RCC 7860 (cell line): ENCODE results near the gene PTER.

Source experiments
- DNase-seq: peaks from one replicate; pipeline ENCODE4 v3.0.0-alpha.2; 2015; ENCODE audit warnings: low spot score
- FAIRE-seq: peaks from 2 replicates; lab custom pipeline; 2012; peaks lifted over from hg19 to GRCh38; lab: Jason Lieb, UNC

PTER gene, protein sequence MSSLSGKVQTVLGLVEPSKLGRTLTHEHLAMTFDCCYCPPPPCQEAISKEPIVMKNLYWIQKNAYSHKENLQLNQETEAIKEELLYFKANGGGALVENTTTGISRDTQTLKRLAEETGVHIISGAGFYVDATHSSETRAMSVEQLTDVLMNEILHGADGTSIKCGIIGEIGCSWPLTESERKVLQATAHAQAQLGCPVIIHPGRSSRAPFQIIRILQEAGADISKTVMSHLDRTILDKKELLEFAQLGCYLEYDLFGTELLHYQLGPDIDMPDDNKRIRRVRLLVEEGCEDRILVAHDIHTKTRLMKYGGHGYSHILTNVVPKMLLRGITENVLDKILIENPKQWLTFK

DNA sequence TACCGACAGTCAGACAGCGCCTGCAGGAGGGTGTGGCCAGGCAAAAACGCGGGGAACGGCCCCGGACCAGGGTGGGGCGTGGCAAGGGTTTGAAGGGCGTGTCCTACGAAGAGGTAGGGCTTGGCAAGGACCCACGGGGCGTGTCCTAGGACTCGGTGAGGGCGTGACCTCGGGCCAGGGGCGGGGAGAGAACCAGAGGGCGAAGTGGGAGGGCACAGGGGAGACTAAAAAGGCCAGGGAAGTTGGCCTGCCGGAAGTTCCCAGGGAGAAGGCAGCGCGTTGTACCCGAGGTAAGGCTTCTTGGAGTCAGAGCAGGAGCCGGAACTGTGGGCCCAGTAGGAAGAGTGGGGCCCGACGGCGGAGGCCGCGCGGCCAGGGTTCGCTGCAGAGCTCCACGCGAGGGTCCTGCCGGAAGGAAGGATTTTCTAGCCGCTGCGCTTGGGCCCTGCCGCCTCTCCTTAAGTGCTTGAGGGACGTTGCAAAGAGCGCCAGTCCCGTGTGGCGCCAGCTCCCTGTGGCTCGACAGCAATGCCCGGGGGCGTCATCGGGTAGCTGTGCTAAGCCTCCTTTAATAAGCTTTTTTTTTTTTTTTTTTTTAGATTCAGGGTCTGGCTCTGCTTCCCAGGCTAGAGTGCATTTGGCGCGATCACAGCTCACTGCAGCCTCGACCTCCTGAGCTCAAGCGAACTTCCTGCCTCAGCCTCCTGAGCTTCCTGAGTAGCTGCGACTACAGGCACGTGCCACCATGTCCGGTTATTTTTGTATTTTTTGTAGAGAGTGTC, at the start of gene PTER:
Gene PTER (plus strand): TSS at position 253 of the 782 bp plus-strand sequence. CDS start 47,375 bp downstream, outside the sequence.
- DNase-seq (peak; percentile 91), FAIRE-seq (peak; percentile 93)

DNA sequence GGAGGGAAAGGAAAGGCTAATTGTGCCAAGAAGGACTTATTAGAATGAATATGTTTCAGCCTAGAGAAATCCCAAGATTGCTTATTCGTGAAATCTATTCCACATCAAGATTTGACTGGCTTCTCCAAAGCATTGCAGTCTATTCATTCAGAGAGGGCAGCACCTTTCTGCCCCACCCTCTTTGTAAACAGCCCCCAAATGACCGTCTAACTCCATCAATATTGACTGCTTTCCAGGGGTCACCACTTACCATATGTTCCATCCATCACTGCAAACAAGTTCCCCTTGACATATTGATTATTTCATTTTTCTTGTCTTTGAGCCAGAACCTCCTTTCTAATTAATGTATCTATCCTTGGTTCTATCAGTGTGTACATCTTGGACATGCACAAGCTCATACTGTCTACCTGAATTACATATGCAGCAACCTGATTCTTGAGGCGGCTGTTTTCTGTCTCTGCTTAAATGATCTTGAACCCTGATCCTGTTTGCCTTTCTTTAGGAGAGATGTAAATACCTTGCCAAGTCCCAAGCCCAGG, 44.2 kb upstream of the PTER start:
- no peak for FAIRE-seq
- DNase-seq: no peak

DNA sequence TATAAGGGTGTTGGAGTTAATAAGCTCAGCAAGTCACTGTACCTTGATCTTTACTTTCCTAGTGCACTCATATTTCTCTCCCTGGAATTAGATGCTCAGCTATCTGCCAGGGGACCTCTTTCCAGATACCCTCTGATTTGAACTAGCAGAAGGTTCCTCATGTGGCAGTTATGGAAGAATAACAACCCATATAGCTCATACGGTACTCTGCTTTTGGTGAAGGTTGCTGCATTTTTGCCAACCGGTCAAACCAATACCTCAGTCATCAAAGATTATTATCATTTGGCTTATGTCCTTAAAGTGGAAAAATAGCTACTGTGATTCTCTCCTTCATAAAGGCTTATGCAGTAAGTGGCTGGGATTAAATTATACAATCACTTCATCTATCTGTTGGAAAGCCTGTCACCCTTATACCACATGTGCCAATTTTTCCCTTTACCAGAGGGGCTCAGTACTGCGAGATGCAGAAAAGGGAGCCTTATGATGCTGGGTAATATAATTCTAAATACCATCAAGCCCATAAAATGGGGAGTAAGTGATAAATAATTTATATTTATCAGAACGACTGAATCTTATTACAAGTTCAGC, 43.4 kb upstream of the PTER start:
- DNase-seq (no peak), FAIRE-seq (no peak)

DNA sequence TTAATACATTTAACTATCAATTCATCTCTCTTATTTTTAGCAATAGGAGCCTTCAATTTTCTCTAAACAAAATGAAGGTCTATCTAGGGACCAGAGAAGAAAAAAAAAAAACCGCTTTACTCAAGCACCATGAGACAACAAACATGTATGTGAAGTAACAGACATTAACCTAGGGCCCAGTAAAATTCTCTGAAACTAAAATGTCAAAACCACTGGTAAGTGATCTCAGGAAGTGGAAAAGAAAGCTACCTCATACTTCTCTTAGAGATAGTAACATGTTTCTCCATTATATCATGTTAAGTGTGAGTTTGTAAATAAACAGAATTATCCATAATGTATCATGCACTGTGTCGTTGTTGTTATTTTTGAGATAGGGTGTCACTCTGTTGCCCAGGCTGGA, 35.4 kb upstream of the PTER start:
- FAIRE-seq: no peak
- no peak for DNase-seq

DNA sequence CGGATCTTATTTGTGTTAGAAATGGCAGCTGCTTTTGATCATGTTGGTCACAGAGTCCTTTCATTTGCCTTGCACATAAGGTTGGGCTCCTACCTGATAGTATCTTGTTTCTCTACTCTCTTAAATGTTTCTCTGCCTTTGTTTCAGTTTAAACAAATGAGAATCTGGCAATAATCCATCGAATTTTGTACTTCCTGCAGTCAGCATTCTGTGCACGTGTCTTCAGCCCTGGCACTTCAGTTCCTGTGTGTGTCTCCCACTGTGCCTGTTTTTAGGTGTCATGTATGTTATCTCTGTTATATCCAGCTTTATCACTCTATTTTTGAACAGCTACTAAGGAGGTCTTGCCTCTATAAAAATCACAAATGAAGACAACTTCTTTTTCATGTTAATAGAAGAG, 28.4 kb upstream of the PTER start:
- no peak for FAIRE-seq
- no peak for DNase-seq

DNA sequence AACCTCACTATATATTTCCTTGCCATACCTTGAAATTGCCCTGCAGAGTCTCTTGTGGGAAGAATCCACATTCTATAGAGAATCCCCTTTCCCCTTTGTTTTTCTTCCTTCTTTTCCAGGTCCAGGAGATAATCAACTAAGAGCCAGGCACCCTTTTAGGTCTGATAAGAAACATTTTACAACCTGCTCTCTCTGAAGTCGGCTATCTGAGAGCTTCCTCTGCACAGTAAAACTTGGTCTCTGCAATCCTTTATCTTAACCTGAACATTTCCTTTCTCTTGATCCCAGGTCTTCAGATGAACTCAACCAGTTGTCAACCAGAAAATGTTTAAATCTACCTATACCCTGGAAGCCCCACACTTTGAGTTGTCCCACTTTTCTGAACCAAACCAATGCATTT, 19.5 kb upstream of the PTER start:
- no peak for FAIRE-seq

DNA sequence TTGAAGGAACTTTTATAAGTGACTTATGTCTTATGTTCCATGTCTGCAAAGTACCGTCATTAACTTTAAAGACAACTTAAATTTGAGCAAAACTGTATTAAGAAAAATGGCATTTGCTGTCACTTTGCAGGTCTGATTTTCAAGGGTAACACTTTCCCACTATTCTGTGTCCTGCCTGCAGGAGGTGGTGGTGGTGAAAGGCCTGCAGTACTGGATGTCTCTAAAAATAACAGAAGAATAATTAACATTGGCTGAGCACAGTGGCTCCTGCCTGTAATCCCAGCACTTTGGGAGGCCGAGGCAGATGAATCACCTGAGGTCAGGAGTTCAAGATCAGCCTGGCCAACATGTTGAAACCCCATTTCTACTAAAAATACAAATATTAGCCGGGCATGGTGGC, 13.2 kb upstream of the PTER start:
- FAIRE-seq (no peak), DNase-seq (no peak)

More for the DNA sequence above, 19.5 kb upstream of the PTER start:
- no peak for DNase-seq

DNA sequence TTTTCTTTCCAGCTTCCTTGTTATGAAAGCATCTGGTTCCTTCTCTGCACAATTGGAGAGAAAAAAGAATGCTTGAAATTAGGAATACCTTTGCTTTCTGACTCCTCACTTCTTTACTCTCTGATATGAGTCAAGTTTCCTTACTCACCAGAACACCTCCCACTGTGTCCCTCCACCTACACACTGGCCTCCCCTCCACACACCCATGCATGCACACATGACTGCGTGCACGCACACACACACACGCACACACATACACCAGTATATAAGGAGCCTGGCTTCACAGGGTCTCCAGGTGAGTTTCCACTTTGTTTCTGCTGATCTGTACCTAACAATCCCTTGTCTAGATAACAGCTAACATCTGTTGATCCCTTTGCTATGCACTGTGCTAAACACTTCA, 11.4 kb upstream of the PTER start:
- DNase-seq (no peak), FAIRE-seq (no peak)

DNA sequence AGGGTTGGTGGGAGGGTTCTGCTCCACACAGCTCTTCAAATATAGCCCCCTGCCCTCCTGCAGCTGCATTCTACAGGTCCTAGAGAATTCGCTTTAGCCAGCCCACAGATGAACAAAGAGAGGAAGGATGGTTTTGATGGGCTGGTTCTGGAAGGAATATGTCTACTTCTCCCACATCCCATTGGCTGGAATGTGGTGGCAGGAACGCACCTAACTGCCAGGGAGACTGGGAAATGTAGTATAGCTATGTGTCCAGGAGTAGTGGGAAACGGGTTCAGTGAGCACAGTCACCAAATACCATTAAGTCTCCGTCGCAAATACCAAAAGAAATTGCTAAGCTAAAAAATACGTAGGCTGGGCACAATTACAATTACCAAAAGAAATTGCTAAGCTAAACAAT, 7.3 kb upstream of the PTER start:
- DNase-seq: no peak

DNA sequence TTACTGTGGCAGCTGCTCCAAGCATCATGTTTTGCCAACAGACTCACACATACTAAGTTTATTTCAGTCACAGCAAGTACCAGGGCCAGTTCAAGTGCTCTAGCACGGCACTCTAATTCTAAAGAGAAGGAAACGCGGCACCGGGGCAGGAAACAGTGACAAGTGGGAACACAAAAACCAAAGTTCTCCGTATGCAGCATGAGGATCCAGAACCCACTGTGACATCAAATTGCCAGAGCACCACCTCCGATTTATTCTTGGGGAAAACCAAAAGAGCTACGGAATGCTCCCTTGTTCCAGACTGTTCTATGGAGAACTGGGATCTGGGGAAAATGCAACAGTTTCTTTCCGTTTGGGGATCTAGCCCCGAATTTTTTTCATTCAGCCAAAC, 448 bp upstream of the PTER start:
- FAIRE-seq (no peak), DNase-seq (no peak)

More for the DNA sequence above, 7.3 kb upstream of the PTER start:
- no peak for FAIRE-seq

DNA sequence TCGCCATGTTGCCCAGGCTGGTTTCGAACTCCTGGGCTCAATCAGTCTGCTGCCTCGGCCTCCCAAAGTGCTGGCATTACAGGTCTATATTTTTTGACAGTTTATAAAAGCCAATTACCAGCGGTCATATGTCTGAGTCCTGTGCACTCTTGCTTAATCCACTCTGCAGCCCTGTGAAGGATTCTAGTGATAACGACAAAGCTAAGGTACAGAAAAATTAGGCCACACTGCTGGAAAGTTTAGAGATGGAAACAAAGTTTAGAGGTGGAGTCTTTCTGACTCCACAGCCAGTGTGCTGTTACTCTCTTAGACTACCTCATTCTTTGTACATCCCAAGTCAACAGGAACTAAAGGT, 707 bp downstream of the PTER start:
- FAIRE-seq: no peak
- DNase-seq: no peak

DNA sequence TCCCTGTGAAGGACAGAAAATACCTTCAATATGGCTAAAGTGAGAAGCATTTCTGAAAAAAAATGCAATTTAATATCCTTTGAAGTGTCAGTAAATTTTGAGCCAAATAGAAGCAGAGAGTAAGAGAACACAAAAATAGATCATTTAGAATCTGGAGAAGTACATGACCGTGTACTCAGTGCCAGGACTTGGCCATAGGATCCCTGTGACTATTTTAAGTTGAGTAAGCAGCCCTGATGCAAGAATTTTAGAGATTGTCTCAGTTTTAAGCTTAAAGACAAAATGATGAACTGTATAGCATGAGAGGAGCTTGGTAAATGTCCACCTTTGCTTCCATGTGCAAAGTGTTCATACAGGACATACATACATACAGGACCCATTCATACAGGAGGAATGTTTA, 2.5 kb downstream of the PTER start:
- FAIRE-seq: no peak
- no peak for DNase-seq

DNA sequence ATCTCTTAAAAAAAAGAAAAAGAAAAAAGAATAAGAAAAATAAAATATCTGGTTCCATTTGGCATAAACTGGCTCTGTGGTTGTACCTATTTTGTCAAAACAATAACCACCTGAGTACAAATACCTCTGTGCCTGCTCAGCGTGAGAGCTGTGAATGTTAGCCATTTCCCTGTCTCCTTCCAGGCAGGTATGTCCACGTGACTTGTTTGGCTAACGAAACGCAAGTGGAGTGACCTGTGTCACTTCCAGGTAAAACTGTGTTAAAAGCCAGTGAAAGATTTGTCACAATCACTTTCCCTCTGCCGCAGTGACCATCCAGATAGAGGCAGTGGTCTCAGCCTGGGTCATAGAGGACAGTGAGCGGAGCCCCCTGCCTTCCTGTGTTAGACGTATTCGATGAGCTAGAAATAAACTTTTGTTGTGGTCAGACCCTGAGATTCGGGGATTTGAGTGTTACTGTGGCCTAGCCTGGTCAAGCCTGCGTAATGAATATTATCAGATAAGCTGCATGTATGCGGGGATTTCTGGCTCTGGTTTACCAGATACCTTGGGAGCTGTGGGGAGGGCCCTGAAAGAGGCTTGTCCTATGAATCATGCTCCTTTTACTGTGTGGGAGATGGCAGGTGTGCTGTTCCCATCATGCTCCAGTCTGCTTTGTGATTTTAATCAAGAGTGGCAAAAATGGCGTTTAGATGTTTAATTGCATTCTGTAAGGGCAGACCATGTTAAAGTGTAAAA, 3.8 kb downstream of the PTER start:
- DNase-seq: peak; percentile 49
- FAIRE-seq: peak; percentile 4

DNA sequence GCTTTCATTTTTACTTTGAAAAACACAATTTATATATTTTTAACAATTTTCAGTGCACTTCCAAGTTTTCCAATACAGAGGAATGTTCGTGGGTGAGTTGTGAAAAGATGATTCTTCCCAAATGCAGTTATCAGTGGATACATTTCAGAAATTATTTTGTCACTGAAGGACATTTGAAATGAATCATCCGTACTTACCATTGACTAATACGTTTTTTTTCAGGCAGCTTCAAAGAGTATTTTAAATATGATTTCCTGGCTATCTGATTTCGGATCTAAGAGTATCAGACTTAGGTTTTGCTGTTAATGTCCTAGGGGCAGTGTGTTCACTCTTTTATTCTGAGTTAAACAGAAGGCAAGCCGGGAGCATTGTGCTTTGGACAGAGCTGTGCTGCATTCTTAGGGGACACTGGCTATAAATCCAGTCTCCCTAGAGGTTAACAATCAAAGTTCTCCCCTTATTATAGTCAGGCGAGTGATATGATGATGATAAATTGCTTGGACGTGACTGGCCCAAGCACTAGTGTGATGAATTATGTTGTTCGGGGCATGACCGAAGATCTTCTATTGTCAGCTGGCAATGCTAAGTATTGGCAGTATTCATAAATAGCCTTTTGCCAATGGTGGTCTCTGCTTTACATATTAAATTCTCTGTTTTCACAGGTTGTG, 4.5 kb downstream of the PTER start:
- FAIRE-seq (no peak), DNase-seq (peak; percentile 11)

DNA sequence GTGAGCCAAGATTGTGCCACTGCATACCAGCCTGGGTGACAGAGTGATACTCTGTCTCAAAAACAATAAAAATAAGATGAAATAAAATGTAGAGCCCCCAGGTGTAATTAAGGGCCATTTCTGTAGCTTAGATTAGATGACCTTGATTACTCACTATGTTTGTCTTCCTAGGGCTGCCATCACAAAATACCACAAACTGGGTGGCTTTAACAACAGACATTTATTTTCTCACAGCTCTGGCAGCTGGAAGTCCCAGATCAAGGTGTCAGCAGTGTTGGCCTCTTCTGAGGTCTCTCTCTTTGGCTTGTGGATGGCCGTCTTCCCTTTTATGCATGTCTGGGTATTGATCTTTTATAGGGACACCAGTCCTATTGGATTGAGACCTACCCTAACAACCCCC, 6.1 kb downstream of the PTER start:
- DNase-seq: no peak

DNA sequence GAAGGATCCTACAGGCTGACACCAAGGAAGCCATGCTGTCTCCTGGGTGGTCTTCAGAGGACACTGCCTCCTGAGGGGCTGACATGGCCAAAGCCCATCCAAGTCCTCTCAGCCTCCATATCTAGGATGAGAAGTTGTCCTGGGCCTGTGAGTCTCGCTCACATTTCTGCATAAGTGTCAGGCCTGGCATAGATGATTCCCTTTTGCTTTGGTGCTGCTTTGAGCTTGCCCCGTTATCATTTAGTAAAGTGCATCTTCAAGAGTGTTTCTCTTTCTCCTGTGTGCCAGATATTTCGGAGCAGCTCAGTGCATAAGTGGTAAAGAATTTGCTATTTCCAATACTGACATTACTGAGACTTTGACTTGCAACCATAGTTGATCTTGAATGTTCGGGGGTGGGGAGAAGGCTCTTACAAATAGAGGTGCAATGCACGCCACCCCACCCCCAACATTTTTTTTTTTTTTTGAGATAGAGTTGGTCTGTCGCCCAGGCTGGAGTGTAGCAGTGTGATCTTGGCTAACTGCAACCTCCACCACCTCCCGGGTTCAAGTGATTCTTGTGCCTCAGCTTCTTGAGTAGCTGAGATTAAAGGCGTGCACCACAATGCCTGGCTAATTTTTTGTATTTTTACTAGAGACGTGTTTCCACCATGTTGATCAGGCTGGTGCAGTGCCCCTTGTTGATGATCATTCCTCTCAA, 9.1 kb downstream of the PTER start:
- FAIRE-seq: no peak
- DNase-seq: no peak

More for the DNA sequence above, 6.1 kb downstream of the PTER start:
- no peak for FAIRE-seq

DNA sequence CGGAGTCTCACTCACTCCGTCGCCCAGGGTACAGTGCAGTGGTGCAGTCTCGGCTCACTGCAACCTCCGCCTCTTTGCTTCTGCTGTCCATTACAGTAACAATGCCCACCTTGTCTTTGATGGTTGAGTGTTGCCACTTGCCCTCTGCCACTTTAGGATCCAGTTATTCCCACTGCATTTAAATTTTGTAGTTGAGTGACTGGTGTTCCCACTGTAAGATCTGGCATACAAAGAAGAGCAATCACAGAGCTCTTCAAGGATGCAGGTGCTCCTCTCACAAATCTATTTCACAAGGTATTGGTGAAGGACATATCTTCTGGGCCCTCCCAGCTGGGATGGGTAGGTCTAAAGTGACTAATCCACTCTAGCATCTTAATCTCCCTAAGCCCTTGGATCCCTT, 12.6 kb downstream of the PTER start:
- FAIRE-seq (no peak), DNase-seq (no peak)

DNA sequence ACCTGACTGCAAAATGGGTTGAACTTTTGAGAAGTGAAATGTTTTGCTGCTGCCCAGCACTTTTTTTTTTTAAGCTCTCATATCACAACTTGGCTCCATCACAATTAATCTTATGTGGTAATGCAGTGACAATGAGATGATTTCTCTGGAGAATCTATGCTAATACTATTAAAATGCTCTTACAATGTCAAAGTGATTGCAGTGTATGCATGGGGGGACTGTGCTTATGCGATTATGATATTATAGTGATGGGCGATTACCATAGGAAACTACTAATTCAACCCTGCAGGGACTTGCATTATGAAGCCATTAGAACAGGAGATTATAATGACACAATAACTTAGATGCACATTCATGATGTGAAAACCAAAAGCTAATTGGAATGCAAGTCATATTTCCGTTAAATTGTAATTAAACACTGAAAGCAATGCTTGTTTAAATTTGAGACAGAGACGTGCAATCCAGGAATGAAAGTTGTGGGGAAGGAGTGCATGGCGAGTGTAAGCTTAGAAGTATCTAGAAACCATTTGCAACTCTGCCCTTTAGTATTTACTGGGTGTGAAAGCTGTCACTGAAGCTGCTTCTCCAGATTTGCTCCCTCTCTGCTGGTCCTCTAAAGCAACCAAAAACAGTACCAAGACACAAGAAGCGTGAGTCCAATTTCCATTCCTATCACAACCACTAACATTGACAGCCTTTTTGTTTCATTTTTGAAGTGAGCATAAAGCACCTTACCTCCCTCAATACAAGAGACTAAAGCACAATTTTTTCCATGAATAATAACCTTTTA, 21.6 kb downstream of the PTER start:
- DNase-seq: no peak
- FAIRE-seq: no peak

DNA sequence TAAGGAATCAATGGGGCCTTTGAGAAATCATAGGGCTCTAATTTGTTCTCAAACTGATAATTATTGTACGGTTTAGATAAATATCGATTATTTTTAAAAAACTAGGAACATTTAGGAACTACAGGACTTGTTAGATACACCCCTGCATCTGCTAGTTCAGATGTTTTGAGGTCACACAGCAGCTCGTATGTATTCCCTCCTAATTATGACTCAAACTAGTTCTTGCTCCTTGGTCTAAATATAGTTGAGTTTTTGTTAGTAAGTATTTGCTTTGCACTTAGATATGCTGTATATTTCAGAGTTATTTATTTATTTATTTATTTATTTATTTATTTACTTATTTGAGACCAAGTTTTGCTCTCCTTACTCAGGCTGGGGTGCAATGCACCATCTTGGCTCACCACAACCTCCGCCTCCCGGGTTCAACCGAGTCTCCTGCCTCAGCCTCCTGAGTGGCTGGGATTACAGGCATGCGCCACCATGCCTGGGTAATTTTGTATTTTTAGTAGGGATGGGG, 22.7 kb downstream of the PTER start:
- DNase-seq: no peak
- FAIRE-seq: no peak
